NCI-H446 treated with DMSO at 0.1 percent for 48 hours (cell line): ENCODE results near the gene ANKRD23.
"Not testable (repeated sequence)": the region's sequence is repeated elsewhere in the genome, so short reads cannot be mapped to it uniquely, and the experiment has no call there.

Experiments used
- DNase-seq: peaks from one replicate; lab custom pipeline; 2025; lab: John Stamatoyannopoulos, UW

Gene ANKRD23

GRCh38 chr2:96863575-96864342 is 19.9 kb upstream of the ANKRD23 start:
- DNase-seq, result no peak

GRCh38 chr2:96863056-96863455 is 19.2 kb upstream of the ANKRD23 start:
- not testable (repeated sequence) for DNase-seq

- no peak for DNase-seq
These were observed 17.3 kb upstream of the ANKRD23 start for GRCh38 chr2:96861074-96861473.

GRCh38 chr2:96860065-96861029 is 16.5 kb upstream of the ANKRD23 start:
- no peak for DNase-seq

GRCh38 chr2:96859681-96860064 is 15.9 kb upstream of the ANKRD23 start:
- no peak for DNase-seq

- no peak for DNase-seq
These were observed 15.4 kb upstream of the ANKRD23 start for GRCh38 chr2:96859099-96859649.

- DNase-seq, result peak; percentile 94
These were observed 14.0 kb upstream of the ANKRD23 start, which contains the start of gene ANKRD39 for GRCh38 chr2:96857667-96858372. TSS of gene ANKRD39 (minus strand) at chr2:96858016. CDS start at chr2:96857987, 29 bp downstream.

- DNase-seq, result no peak
These were observed 13.2 kb upstream of the ANKRD23 start for GRCh38 chr2:96856776-96857666.

GRCh38 chr2:96853321-96853720 is 9.5 kb upstream of the ANKRD23 start:
- no peak for DNase-seq

- no peak for DNase-seq
These were observed 8.8 kb upstream of the ANKRD23 start for GRCh38 chr2:96852667-96853066.

GRCh38 chr2:96848264-96848663 is 4.4 kb upstream of the ANKRD23 start:
- no peak for DNase-seq

GRCh38 chr2:96847586-96847985 is 3.8 kb upstream of the ANKRD23 start:
- DNase-seq, result no peak

GRCh38 chr2:96846825-96847224 is 3.0 kb upstream of the ANKRD23 start:
- DNase-seq, result no peak

GRCh38 chr2:96844405-96844808 is 586 bp upstream of the ANKRD23 start:
- DNase-seq, result no peak

- DNase-seq, result no peak
These were observed 1.2 kb downstream of the ANKRD23 start for GRCh38 chr2:96842600-96842999.

- DNase-seq, result no peak
These were observed 1.9 kb downstream of the ANKRD23 start for GRCh38 chr2:96841701-96842495.

- no peak for DNase-seq
These were observed 3.7 kb downstream of the ANKRD23 start for GRCh38 chr2:96839875-96840850.

GRCh38 chr2:96839293-96839874 is 4.4 kb downstream of the ANKRD23 start:
- no peak for DNase-seq
